Adrenal gland (tissue), 19 donors: Measurements from ENCODE around the gene SDHAF2. TPM values are rescaled to one million over a fixed set of nuclear protein-coding genes. Genes with fewer than 3 reads are reported as not detected.
"Not testable (repeated sequence)": the region's sequence is repeated elsewhere in the genome, so short reads cannot be mapped to it uniquely, and the experiment has no call there.

Experiments used
- DNase-seq, 7 donors: peaks; one replicate each; pipeline ENCODE4 v3.0.0-alpha.2; 2019 to 2020
- H3K27ac ChIP-seq, 5 donors: fragments of 200-600 bp; sonication (generic) in 4 of 5; 1 replicate in 3 of 5; 2 replicates in 2 of 5; pipeline versions ENCODE4 v1.5.1 to v1.8.0; 2016 to 2020; ENCODE audit warnings: mild to moderate bottlenecking in 1 of 5
- H3K27me3 ChIP-seq: fragments of 200-600 bp; 2 replicates; pipeline ENCODE4 v1.8.0; 2021
- H3K36me3 ChIP-seq, 2 donors: fragments of 200-600 bp; replicated peaks in 1 of 2; 1 replicate in 1 of 2; 2 replicates in 1 of 2; pipeline versions ENCODE4 v1.5.1 to v1.8.0; 2018 to 2022
- H3K4me1 ChIP-seq, 2 donors: fragments of 200-600 bp; replicated peaks in 1 of 2; 1 replicate in 1 of 2; 2 replicates in 1 of 2; pipeline versions ENCODE4 v1.5.1 to v1.8.0; 2018 to 2021
- H3K4me3 ChIP-seq, 4 donors: fragments of 200-600 bp; sonication (generic) in 3 of 4; one replicate each; pipeline ENCODE4 v1.5.1; 2016 to 2018
- H3K9me3 ChIP-seq, 3 donors: fragments of 200-600 bp; sonication (generic) in 1 of 3; replicated peaks in 1 of 3; 1 replicate in 2 of 3; 2 replicates in 1 of 3; pipeline versions ENCODE4 v1.5.1 to v1.8.0; 2016 to 2021
- POLR2A ChIP-seq, 2 donors: fragments of 450-650 bp; IDR thresholded peaks; one replicate each; pipeline ENCODE4 v1.6.1; 2017; ENCODE audit warnings: antibody characterized with exemption in 2 of 2, mild to moderate bottlenecking in 2 of 2, moderate library complexity in 1 of 2
- WGBS, 4 donors: extraction: QIAGEN DNeasy Blood & Tissue Kit in 2 of 4; methylation state at CpG; one replicate each; pipeline versions ENCODE4 v1.1.5 to v1.1.7; 2013 to 2017; 5-methylcytosine and 5-hydroxymethylcytosine counted together
- intact Hi-C, 2 donors: fragments of 100-400 bp; cut with DNase I; formaldehyde crosslinking; loops; one replicate each; pipeline versions ENCODE4 v1.14.1 to v1.15.0; 2022 to 2023
- long read RNA-seq, 10 donors: library from polyadenylated mRNA in 3 of 10; unstranded in 2 of 10; stranded (forward) in 1 of 10; transcript quantifications; one replicate each; pipeline ENCODE4 v2.0.0 and lab custom pipeline, GENCODE V29; 2021 to 2026
- polyA plus RNA-seq, 3 donors: library from polyadenylated mRNA; stranded (reverse); fragments of 200-250 nt in 2 of 3; fragments of 350-450 nt in 1 of 3; fragmentation: Illumina TruSeq in 1 of 3; extraction: RNeasy Lipid Tissue Mini Kit (QIAGEN cat#74804) in 1 of 3; gene quantifications; one replicate each; pipeline ENCODE4 v1.2.3, GENCODE V29; 2013 to 2014
- total RNA-seq, 9 donors: library from RNA; depleted of rRNA in 4 of 9; stranded (reverse); fragments of >200 nt in 4 of 9; fragments of 120-200 nt in 1 of 9; fragmentation: NEBNext Ultra II Directional in 1 of 9; extraction: Animal tissue kit (Norgen Biotek cat#: 25700) in 1 of 9; gene quantifications; one replicate each; pipeline versions ENCODE4 v1.1.0 to v1.2.4, GENCODE V29; 2013 to 2023
- TF ChIP-seq, protein P1 (sequence below), 6 experiments: fragments of 450-650 bp in 4 of 6; fragments of 200-600 bp in 2 of 6; sonication (generic) in 1 of 6; IDR thresholded peaks; 1 replicate in 5 of 6; 2 replicates in 1 of 6; pipeline versions ENCODE4 v1.5.1 to v1.8.0; 2016 to 2021; ENCODE audit warnings: antibody characterized with exemption in 6 of 6, mild to moderate bottlenecking in 2 of 6, moderate library complexity in 1 of 6
- donor health status: healthy with polysubstance abuse.
- donor health status: Bipolar disorder and iron deficiency.
- donor health status: DM: yes; HTN: yes; CAD: no.
- donor health status: DM: no; HTN: no; CAD: no.
- donor health status: DM: no; HTN: no; CAD: no.
- donor health status: DM: yes; HTN: yes; CAD: no.

The SDHAF2 gene
- total RNA-seq (10 to 100 TPM; 28.0 to 69.6 (median 48.7) TPM), polyA plus RNA-seq (10 to 100 TPM; 40.0 to 56.8 (median 47.1) TPM)
- long read RNA-seq, donor 1, transcript SDHAF2-206 (2 exons, 835 nt) = minor isoform, 15 of 73 reads
- long read RNA-seq, donor 1, transcript SDHAF2-201 (4 exons, 2,033 nt) = major isoform, 42 of 73 reads
- long read RNA-seq, donor 1, partial matches to known transcripts = 14 of 73 reads
- long read RNA-seq, donor 1, other reads (novel, unspliced or antisense) = 0 of 73 reads
- long read RNA-seq, donor 2, transcript SDHAF2-201 (4 exons, 2,033 nt) = major isoform, 37 of 44 reads
- long read RNA-seq, donor 2, partial matches to known transcripts = 0 of 44 reads
- long read RNA-seq, donor 2, other reads (novel, unspliced or antisense) = 0 of 44 reads
- long read RNA-seq, donor 3, transcript SDHAF2-201 (4 exons, 2,033 nt) = major isoform, 29 of 57 reads
- long read RNA-seq, donor 3, transcript SDHAF2-206 (2 exons, 835 nt) = minor isoform, 10 of 57 reads
- long read RNA-seq, donor 3, partial matches to known transcripts = 12 of 57 reads
- long read RNA-seq, donor 3, other reads (novel, unspliced or antisense) = 0 of 57 reads
- long read RNA-seq, donor 4, transcript SDHAF2-206 (2 exons, 835 nt) = minor isoform, 11 of 65 reads
- long read RNA-seq, donor 4, transcript SDHAF2-201 (4 exons, 2,033 nt) = major isoform, 50 of 65 reads
- long read RNA-seq, donor 4, partial matches to known transcripts = 0 of 65 reads
- long read RNA-seq, donor 4, other reads (novel, unspliced or antisense) = 0 of 65 reads
- long read RNA-seq, donor 5, transcript SDHAF2-201 (4 exons, 2,033 nt) = major isoform, 57 of 86 reads
- long read RNA-seq, donor 5, transcript SDHAF2-206 (2 exons, 835 nt) = minor isoform, 20 of 86 reads
- long read RNA-seq, donor 5, partial matches to known transcripts = 2 of 86 reads
- long read RNA-seq, donor 5, other reads (novel, unspliced or antisense) = 3 of 86 reads
- long read RNA-seq, donor 6, transcript SDHAF2-201 (4 exons, 2,033 nt) = major isoform, 22 of 30 reads
- long read RNA-seq, donor 6, transcript SDHAF2-206 (2 exons, 835 nt) = minor isoform, 5 of 30 reads
- long read RNA-seq, donor 6, partial matches to known transcripts = 1 of 30 reads
- long read RNA-seq, donor 6, other reads (novel, unspliced or antisense) = 1 of 30 reads
- long read RNA-seq, donor 7, transcript SDHAF2-201 (4 exons, 2,033 nt) = major isoform, 18 of 39 reads
- long read RNA-seq, donor 7, transcript SDHAF2-203 (3 exons, 523 nt) = minor isoform, 5 of 39 reads
- long read RNA-seq, donor 7, partial matches to known transcripts = 11 of 39 reads
- long read RNA-seq, donor 7, other reads (novel, unspliced or antisense) = 0 of 39 reads
- long read RNA-seq, donor 8, transcript SDHAF2-206 (2 exons, 835 nt) = minor isoform, 8 of 54 reads
- long read RNA-seq, donor 8, transcript SDHAF2-201 (4 exons, 2,033 nt) = major isoform, 39 of 54 reads
- long read RNA-seq, donor 8, partial matches to known transcripts = 5 of 54 reads
- long read RNA-seq, donor 8, other reads (novel, unspliced or antisense) = 0 of 54 reads
- long read RNA-seq, donor 9, transcript SDHAF2-203 (3 exons, 523 nt) = minor isoform, 6 of 51 reads
- long read RNA-seq, donor 9, transcript SDHAF2-201 (4 exons, 2,033 nt) = major isoform, 38 of 51 reads
- long read RNA-seq, donor 9, transcript SDHAF2-206 (2 exons, 835 nt) = minor isoform, 5 of 51 reads
- long read RNA-seq, donor 9, partial matches to known transcripts = 0 of 51 reads
- long read RNA-seq, donor 9, other reads (novel, unspliced or antisense) = 0 of 51 reads
- long read RNA-seq, donor 10, transcript SDHAF2-201 (4 exons, 2,033 nt) = major isoform, 30 of 42 reads
- long read RNA-seq, donor 10, partial matches to known transcripts = 9 of 42 reads
- long read RNA-seq, donor 10, other reads (novel, unspliced or antisense) = 0 of 42 reads

DNA sequence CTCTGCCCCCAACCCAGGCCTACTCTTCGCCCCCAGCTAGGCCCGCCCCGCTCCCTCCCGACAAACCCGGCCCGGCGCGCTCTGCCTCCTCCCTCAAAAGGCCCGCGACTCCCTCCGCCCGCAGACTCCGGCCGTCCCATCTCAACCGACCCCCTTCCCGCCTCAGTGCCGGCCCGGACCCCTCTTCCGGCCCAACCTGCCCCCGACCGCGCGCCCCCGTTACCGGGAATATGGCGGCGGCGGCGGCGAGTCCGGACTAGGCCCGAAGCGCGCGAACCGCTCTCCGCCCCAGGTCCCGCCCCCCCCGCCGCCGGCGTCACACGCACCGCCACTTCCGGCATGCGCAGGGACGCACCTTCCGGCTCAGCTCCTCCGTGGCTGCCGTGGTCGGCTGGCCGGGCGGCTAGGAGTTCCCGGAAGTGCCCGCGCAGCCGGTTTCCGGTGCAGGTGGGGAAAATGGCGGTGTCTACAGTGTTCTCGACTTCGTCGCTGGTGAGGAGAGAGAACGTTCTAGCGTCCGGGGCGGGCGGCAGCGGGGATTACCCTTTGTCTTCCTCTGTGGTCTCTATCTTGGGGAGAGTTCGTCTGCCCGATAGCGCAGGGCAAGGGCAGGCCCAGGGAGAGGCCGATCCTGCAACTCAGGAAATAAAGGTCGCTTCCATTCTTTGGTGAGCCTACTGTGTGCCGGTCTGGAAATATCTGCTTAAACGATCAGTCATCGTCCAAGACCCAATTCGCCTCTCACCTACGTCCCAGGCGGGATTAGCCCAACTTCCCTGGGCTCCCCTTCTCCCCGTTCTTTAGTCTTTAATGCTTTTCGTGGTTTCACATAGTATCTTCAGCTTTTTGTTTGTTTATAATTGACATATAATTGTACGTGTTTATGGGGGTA is at the start of gene SDHAF2, which contains the start of gene CPSF7:
SDHAF2 (plus strand) TSS at position 434 of the 892 bp plus-strand sequence; CDS start at position 457, 23 bp downstream.
CPSF7 (minus strand) TSS at position 285 of the 892 bp plus-strand sequence. CDS start 740 bp downstream, outside the sequence.
- intact Hi-C loops = no loop called here
- 0 to 1% (median 0%) methylated on average over 10 to 82 of the region's 82 CpGs for WGBS, 4 donors
- Histone ChIP-seq H3K4me3 (peak within 1 kb of the TSS; percentile 63 to 88 (median 66)), H3K9me3 (no peaks in the 10 kb centered on the region), H3K36me3 (peaks cover 0 to 36% of the 10 kb centered on the region in 2 donors), H3K4me1 (peaks cover 18 to 34% of the 10 kb centered on the region in 2 donors), H3K27me3 (no peaks in the 10 kb centered on the region), H3K27ac (peak within 1 kb of the TSS; percentile 95 to 99 (median 96))
- peak; percentile 35 to 77 for TF ChIP-seq POLR2A (IDR thresholded peaks at IDR 0.05)
- TF ChIP-seq, protein P1, sequence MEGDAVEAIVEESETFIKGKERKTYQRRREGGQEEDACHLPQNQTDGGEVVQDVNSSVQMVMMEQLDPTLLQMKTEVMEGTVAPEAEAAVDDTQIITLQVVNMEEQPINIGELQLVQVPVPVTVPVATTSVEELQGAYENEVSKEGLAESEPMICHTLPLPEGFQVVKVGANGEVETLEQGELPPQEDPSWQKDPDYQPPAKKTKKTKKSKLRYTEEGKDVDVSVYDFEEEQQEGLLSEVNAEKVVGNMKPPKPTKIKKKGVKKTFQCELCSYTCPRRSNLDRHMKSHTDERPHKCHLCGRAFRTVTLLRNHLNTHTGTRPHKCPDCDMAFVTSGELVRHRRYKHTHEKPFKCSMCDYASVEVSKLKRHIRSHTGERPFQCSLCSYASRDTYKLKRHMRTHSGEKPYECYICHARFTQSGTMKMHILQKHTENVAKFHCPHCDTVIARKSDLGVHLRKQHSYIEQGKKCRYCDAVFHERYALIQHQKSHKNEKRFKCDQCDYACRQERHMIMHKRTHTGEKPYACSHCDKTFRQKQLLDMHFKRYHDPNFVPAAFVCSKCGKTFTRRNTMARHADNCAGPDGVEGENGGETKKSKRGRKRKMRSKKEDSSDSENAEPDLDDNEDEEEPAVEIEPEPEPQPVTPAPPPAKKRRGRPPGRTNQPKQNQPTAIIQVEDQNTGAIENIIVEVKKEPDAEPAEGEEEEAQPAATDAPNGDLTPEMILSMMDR (IDR thresholded peaks at IDR 0.05) = no peak
- DNase-seq = peak; percentile 96 to 98 (median 97)

DNA sequence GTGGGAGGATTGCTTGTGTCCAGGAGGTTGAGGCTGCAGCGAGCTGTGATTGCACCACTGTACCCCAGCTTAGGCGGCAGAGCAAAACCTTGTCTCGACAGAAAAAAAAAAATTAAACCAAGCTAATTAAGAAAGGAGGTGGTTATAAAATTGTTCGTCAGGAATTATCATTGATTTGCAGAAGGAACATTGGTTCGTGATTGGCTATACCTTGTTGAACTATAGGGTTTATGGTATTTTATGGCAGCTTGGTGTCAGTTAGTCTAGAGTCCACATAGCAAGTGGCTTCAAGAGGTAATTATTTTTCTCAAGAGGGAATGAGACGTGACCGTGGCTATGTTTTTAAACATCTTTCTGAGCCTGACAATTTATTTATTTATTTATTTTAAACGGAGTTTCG is 49.0 kb upstream of the SDHAF2 start:
- no peaks in the 10 kb centered on the region for H3K9me3 ChIP-seq
- 94 to 96% (median 94%) methylated on average over 9 of the region's 9 CpGs for WGBS, 4 donors
- no peak for DNase-seq
- TF ChIP-seq, protein P1 (IDR thresholded peaks at IDR 0.05) = no peak
- no peak for TF ChIP-seq POLR2A (IDR thresholded peaks at IDR 0.05)
- no peak overlapping the region for H3K27ac ChIP-seq
- no peaks in the 10 kb centered on the region for H3K27me3 ChIP-seq
- no peak overlapping the region for H3K4me3 ChIP-seq
- intact Hi-C loops = loop anchor here in 1 of 2 donors (10.0 kb wide), 1 partner anchor 126 kb away; no protein-coding TSS in a partner anchor
- peaks cover 15 to 29% of the 10 kb centered on the region in 2 donors for H3K4me1 ChIP-seq
- peaks cover 0 to under 1% of the 10 kb centered on the region in 2 donors for H3K36me3 ChIP-seq

DNA sequence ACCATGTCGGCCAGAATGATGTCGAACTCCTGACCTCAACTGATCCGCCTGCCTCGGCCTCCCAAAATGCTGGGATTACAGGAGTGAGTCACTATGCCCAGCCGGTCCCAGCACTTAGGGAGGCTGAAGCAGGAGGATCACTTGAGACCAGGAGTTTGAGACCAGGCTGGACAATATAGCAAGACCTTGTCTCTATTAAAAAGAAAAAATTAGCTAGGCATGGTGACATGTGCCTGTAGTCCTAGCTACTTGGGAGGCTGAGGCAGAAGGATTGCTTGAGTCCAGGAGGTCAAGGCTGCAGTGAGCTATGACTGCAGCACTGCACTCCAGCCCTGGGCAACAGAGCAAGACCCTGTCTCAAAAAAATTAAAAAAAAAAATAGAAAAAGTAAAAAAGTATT is 46.1 kb upstream of the SDHAF2 start:
- not testable (repeated sequence) for H3K4me3 ChIP-seq, H3K36me3 ChIP-seq, H3K4me1 ChIP-seq, DNase-seq, H3K27ac ChIP-seq, H3K9me3 ChIP-seq, H3K27me3 ChIP-seq
- intact Hi-C loops = loop anchor here (2.0 to 10.0 kb wide), 2 partner anchors 47 to 129 kb away; no protein-coding TSS in a partner anchor
- 94 to 98% (median 96%) methylated on average over 3 to 5 of the region's 5 CpGs for WGBS, 4 donors
